Thyroid gland (tissue), 4 donors: ENCODE measurements around the gene IGF2R.

Source experiments
- POLR2A ChIP-seq, 2 donors: fragments of 450-650 bp; IDR thresholded peaks; one replicate each; pipeline ENCODE4 v1.6.1; 2017; ENCODE audit warnings: antibody characterized with exemption in 2 of 2, mild to moderate bottlenecking in 2 of 2, moderate library complexity in 1 of 2
- TF ChIP-seq, protein P1 (sequence below), 6 experiments: fragments of 200-600 bp in 3 of 6; fragments of 450-650 bp in 3 of 6; sonication (generic) in 3 of 6; IDR thresholded peaks; one replicate each; pipeline ENCODE4 v1.5.1; 2016 to 2019; ENCODE audit warnings: antibody characterized with exemption in 6 of 6, mild to moderate bottlenecking in 2 of 6, inconsistent platforms in 1 of 6, moderate library complexity in 1 of 6

GRCh38 chr6:159943101-159943632, 25.7 kb upstream of the IGF2R start:
- TF ChIP-seq, protein P1, sequence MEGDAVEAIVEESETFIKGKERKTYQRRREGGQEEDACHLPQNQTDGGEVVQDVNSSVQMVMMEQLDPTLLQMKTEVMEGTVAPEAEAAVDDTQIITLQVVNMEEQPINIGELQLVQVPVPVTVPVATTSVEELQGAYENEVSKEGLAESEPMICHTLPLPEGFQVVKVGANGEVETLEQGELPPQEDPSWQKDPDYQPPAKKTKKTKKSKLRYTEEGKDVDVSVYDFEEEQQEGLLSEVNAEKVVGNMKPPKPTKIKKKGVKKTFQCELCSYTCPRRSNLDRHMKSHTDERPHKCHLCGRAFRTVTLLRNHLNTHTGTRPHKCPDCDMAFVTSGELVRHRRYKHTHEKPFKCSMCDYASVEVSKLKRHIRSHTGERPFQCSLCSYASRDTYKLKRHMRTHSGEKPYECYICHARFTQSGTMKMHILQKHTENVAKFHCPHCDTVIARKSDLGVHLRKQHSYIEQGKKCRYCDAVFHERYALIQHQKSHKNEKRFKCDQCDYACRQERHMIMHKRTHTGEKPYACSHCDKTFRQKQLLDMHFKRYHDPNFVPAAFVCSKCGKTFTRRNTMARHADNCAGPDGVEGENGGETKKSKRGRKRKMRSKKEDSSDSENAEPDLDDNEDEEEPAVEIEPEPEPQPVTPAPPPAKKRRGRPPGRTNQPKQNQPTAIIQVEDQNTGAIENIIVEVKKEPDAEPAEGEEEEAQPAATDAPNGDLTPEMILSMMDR (IDR thresholded peaks at IDR 0.05) = no peak
- TF ChIP-seq POLR2A (IDR thresholded peaks at IDR 0.05) = no peak
